Muscle of back (tissue), 13 donors: Measurements from ENCODE around the gene SYT3. TPM values are rescaled to one million over a fixed set of nuclear protein-coding genes. Genes with fewer than 3 reads are reported as not detected.

Source experiments
- DNase-seq, 3 donors: peaks; one replicate each; pipeline versions ENCODE4 v3.0.0 to v3.0.0-alpha.2; 2013
- long read RNA-seq, 9 donors: transcript quantifications; one replicate each; lab custom pipeline, GENCODE V29; 2026
- polyA plus RNA-seq, 10 donors: library from polyadenylated mRNA; unstranded; fragments of 120-200 nt; gene quantifications; one replicate each; pipeline ENCODE4 v1.2.1, GENCODE V29; 2013; ENCODE audit not compliant: insufficient read length in 10 of 10

SYT3 gene, protein sequence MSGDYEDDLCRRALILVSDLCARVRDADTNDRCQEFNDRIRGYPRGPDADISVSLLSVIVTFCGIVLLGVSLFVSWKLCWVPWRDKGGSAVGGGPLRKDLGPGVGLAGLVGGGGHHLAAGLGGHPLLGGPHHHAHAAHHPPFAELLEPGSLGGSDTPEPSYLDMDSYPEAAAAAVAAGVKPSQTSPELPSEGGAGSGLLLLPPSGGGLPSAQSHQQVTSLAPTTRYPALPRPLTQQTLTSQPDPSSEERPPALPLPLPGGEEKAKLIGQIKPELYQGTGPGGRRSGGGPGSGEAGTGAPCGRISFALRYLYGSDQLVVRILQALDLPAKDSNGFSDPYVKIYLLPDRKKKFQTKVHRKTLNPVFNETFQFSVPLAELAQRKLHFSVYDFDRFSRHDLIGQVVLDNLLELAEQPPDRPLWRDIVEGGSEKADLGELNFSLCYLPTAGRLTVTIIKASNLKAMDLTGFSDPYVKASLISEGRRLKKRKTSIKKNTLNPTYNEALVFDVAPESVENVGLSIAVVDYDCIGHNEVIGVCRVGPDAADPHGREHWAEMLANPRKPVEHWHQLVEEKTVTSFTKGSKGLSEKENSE
- under 1 TPM in 4 of 10 donors, not detected in 6; 0.08 to 0.24 (median 0.11) TPM for polyA plus RNA-seq
- long read RNA-seq, donor 1 = 0 reads
- long read RNA-seq, donor 2 = 0 reads
- long read RNA-seq, donor 3 = 0 reads
- long read RNA-seq, donor 4 = 0 reads
- long read RNA-seq, donor 5 = 0 reads
- long read RNA-seq, donor 6, partial matches to known transcripts = 0 of 1 reads
- long read RNA-seq, donor 6, other reads (novel, unspliced or antisense) = 0 of 1 reads
- long read RNA-seq, donor 7 = 0 reads
- long read RNA-seq, donor 8 = 0 reads
- long read RNA-seq, donor 9 = 0 reads

DNA sequence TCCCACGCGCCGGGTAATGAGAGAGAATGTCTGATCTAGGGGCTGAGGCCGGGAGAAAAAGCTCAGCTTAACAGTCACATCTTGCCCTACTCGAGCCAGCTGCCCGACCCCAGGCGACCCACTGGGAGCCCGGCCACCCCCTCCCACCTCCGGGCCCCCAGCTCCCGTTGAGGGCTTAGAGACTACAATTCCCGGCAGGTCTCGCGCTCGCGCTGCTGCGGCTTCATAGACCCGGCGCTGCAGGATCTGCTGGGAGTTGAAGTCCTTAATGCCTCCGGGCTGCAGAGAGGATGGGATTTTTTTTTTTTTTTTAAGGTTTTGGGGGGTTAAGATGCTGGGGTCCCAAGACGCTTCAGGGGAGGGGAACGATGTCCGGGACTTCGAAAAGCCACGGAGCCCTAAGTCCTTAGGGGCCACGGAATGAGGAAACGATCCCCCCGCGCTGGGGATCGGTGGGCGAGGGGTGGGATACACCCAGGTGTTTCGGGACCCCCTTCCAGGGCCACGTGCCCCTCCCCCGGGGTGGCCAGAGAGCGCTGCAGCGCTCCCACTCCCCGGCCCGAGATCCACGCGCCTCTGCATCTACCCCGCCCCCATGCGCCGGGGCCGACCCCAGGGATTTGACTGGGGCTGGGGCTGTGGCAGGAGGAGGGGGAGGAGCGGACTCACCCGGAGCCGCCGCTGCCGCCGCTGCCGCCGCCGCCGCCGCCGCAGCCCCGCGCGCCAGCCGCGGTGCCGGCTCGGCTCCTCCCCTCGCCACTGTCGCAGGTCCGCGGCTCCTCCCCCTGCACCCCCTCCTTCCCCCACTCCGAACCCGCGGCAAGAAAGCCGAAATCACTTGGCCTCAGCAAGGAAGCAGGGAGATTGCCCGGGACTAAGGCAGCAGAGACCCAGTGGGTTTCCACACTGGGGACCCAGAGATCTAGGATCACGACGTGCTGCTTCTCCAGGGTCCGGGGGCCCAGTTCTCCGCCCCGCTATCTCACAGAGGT is at the start of gene SYT3:
SYT3 (minus strand) TSS at position 761 of the 992 bp plus-strand sequence. CDS start 2,470 bp downstream, outside the sequence.
- peak; percentile 10 to 48 (median 10) for DNase-seq

GRCh38 chr19:50688766-50689165 is 49.1 kb upstream of the SYT3 start:
- no peak for DNase-seq

DNA sequence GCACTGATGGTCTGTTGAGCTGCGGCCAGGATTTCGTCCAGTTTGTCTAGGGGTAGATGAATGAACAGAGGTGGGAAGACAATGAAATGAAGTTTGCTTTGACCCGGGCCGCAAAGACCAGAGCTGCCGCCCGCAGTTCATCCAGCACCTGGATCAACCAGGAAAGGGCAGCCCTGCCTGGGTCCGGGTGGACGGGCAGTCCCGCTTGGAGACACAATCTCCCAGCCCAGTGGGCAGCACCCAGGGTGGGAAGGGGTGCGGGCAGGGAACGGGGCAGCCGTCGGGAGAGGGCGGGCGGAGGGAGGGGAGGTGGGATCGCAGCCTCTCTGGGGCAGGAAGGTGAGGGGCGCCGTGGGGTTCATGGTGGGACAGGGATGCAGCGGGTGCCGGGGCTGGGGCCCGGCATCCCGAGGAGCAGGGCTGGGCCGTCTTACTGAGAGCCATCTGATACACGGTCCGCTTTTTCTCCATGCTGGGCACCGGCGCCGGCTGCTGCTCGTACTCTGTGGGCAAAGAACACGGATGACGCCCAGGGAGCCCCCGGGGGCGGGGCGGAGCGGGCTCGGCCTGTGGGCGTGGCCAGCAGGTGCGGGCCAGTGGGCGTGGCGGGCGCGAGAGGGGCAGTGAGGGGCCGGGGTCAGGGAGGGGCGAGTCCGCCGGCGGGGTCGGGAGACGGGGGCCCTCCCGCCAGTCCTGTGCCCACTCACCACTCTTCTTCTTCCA is 46.8 kb upstream of the SYT3 start:
- DNase-seq = no peak

DNA sequence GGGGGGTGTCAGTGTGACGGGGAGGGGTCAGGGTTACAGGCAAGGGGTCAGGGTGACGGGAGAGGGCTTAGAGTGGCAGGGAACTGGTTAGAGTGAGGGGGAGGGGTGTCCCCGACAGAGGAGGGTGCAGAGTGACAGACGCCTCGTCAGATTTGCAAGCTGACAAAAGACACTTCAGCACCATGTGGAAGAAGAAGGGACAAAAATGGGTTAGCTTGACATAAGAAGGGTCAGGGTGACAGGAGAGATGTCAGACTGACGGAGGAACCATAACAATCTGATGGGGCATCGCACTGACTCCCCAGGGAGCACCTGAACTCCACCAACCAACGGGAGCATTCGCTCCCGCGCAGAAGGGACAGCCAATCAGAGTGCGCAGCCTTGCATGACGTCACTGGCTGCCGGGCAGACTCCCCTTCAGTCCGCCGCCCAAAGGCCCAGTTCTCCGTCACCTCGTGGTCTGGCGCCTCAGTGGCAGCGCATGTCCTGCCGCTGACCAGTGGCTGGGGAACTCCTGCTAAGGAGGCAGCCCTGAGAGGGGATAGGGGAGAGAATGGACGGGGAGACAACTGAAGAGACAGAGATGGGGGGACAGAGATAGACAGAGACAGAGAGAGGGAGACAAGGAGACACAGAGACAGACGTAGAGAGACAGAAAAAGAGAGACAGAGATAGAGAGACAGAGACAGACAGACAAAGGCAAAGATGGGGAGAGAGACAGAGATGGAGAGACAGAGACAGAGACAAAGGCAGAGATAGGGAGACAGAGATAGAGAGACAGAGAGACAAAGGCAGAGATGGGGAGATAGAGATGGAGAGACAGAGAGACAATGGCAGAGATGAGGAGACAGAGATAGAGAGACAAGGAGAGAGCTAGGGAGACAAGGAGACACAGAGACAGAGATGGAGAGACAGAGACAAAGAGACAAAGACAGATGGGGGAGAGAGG is 39.8 kb upstream of the SYT3 start:
- DNase-seq = peak; percentile 38 to 85 (median 80)

DNA sequence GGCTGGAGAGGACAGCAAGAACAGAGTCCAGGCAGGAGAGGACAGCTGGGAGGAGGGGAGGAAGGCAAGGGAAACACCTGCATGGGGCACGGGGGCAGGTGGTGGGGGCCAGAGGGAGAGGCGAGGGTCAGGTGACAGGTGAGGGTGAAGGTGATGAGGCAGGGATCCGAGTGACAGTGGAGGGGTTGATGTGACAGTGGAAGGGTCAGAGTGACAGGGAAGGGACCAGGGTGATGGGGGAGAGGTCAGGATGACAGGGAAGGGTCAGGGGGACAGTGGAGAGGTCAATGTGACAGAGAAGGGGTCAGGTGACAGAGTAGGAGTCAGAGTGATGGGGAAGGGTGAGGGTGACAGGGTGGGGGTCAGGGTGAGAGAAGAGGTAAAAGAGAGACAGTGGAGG is 38.6 kb upstream of the SYT3 start:
- no peak for DNase-seq

- DNase-seq = no peak
Measured at GRCh38 chr19:50677636-50678035, 38.0 kb upstream of the SYT3 start.

GRCh38 chr19:50676625-50677197 is 37.0 kb upstream of the SYT3 start:
- no peak for DNase-seq

GRCh38 chr19:50673118-50673517 is 33.4 kb upstream of the SYT3 start:
- no peak for DNase-seq

GRCh38 chr19:50670102-50670380 is 30.4 kb upstream of the SYT3 start:
- no peak for DNase-seq

DNA sequence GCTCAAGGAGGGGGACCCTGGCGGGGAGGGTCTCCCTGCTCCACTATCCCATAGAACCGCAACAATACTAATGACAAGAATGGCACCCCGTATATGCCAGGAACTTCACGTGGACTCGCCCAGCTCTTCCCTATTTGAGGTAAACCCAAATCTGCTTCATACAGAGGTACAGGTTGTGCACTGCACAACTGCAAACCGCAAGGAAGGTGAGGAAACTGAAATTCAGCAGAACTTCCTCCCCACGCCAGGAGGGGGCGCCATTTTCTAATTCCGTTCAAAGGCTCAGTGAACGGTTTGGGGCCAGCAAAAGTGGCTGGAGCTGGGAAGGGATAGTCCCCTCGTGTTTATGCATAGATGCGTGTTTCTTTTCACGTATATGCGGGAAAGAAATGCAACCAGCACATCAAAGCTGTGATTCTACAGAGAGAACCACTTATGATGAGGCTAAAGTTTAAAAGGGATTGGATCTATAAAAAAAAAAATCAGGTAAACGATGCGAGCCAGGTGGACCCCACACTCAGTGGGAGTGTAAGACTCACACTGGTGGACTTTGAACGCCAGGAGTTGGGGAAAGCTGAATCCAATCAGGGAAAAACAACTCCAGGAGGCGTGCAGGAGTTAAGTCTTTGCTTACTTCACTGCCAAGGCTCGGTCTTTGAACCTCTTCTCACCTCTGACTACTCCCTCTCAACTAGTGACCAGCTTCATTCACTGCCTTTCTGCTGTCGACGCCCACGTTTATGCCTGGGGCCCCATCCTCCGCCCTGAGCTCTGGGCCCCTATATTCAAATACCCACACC is 29.8 kb upstream of the SYT3 start:
- DNase-seq = peak in 2 of 3 donors; percentile 16 to 29

GRCh38 chr19:50668879-50669278 is 29.2 kb upstream of the SYT3 start:
- DNase-seq = no peak

DNA sequence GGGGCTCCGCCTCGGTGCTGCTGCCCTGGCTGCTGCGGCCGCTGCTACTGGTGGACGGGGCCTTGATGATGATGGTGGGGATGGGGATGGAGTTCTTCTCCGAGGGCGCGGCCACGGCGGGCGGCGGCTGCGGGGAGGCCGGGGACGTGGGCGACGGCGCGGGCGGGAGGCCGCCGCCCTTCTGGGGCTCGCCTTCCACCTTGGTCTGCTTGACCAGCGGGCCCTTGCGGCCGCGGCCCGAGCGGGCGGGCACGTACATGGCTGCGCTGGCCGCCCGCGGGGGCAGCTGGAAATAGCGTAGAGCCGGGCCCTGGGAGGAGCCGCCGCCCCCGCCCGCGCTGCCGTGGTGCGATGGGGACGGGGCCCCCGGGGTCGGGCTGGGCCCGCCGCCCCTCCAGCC is 28.7 kb upstream of the SYT3 start:
- DNase-seq = no peak

DNA sequence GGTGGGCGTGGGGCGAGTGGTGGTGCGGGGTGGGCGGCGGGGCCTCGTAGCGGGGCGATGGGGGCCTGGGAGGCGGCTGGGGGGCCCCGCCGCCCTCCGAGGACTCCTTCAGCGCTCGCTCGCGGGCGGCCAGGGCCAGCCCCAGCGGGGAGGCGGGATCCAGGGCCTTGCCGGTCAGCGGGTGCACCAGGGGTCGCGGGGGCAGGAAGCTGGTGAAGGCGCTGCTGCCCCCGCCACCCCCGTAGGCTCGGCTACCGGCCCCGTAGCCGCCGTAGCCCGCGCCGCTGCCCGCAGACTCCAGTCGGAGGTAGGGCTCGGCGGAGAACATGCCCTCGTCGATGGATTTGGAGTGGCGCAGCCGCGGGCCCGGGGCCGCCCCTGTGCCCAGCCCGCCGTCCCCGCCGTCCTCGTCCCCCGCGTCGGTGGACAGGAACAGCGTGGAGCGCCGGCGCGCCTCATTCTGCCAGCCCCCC is 28.1 kb upstream of the SYT3 start:
- DNase-seq = no peak

GRCh38 chr19:50667177-50667758 is 27.6 kb upstream of the SYT3 start:
- no peak for DNase-seq

DNA sequence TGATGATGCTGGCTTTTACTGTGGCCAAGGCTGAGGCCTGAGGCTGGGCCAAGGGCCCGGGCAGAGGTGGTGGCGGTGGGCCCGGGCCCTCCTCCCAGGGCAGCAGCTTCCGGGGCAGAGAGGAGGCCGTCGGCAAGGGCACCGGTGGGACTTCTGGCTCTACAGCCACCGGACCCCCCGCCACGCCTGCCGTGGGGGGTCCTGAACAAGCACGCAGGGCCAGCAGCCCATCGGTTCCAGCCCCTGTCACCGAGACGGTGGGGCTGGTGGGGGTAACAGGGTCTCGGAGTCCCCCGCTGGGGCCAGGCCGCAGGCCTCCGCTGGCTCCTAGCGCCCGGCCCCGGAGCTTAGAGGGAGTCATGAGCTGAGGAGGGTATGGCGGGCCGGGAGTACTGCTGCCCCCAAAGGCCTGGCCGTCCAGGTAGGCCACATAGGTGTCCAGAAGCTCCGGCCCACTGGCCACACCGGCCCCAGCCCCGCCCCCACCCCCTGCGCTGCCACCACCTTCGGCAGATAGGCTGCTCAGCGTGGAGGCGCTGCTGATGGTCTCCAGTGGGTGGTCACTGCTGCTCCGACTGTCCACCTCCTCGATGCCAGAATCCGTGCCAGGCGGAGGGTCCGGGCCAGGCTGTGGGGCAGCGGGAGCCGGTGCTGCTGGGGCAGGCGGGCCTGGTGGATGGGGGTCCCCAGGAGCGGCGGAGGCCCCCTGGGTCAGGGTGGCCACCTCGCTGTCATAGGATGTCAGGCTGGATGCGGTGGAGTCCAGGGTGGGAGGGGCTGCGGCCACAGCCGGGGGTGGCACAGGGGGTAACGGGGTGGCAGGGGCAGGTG is 26.9 kb upstream of the SYT3 start:
- DNase-seq = no peak

- DNase-seq = no peak
Measured at GRCh38 chr19:50664204-50664603, 24.5 kb upstream of the SYT3 start.

- no peak for DNase-seq
Measured at GRCh38 chr19:50663482-50663790, 23.8 kb upstream of the SYT3 start.
